ENCODE measurements around the gene LRIG2.
"Not testable (repeated sequence)": the region's sequence is repeated elsewhere in the genome, so short reads cannot be mapped to it uniquely, and the experiment has no call there.

LRIG2 gene

DNA sequence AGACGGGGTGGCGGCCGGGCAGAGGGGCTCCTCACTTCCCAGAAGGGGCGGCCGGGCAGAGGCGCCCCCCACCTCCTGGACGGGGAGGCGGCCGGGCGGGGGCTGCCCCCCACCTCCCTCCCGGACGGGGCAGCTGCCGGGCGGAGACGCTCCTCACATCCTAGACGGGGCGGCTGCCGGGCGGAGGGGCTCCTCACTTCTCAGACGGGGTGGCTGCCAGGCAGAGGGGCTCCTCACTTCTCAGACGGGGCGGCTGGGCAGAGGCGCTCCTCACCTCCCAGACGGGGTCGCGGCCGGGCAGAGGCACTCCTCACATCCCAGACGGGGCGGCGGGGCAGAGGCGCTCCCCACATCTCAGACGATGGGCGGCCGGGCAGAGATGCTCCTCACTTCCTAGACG is 9.5 kb upstream of the LRIG2 start:
- DNase-seq (ENCODE audit: low read depth), result not testable (repeated sequence)

DNA sequence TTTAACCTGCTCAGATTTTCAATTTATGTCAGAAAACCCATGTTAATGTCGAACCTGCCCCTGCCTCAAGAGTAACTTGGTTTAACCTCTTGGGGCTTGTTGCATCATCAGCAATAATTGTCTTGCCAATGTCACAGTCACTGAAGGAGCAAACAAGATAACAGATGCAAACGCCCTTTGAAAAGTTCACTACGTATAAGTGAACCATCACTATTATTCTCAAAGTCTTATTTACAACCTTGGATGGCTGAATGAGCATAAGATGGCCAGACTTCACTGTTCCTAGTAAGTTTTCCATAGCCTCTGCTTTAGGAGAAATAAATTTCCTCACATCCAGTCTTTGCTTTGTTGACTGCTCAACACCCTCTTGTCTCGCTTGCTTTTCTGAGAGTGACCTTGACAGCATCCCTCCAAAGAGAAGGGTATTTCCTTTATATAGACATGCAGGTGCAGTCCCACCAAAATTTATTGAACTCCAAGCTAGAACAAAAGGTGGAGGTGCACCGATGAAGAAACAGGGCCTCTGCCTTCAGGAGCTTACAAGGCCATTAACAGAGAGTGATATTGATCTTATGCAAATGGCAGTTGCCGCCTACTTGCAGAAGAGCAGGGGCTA is 749 bp upstream of the LRIG2 start:
- DNase-seq (ENCODE audit: low read depth), result no peak

DNA sequence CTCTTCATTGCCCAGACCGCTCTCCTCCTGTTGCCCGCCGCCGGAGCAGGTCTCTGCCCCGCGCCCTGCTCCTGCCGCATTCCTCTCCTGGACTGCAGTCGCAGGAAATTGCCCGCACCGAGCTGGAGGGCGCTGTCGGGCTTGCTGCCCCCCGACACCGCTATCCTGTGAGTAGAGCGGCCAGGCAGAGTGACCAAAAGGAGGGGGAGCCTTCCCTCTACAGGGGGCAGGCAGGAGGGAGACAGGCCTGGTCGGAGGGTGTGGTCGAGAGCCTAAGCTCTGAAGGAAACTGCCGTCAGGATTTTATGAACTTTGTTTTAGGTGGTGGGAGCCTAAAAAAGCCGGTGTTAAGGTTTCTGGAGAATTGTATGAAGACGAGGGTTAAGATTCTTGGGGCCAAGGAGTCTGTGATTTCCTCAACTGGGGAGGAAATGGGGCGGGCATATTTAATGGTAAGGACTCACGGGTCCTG is 517 bp downstream of the LRIG2 start:
- no peak for DNase-seq (ENCODE audit: low read depth)

DNA sequence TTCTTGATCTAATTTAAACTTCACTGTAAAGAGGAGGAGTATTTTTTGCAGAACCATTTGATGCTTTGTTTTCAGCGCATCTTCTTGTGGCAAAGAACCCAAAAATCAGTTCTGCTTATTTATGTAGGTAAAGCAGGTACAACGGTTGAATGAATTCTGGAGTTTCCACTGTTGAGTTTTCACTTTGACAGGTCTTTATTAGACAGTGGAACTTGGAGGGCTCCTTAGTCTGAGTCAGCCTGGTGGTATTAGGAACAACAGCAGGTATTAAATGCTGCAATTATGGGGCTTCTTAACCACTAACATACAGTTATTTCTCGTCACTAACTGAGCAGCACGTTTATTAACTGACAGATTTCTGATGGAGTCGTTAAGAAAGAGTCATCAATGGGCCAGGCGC is 1.2 kb downstream of the LRIG2 start:
- DNase-seq (ENCODE audit: low read depth), result no peak

DNA sequence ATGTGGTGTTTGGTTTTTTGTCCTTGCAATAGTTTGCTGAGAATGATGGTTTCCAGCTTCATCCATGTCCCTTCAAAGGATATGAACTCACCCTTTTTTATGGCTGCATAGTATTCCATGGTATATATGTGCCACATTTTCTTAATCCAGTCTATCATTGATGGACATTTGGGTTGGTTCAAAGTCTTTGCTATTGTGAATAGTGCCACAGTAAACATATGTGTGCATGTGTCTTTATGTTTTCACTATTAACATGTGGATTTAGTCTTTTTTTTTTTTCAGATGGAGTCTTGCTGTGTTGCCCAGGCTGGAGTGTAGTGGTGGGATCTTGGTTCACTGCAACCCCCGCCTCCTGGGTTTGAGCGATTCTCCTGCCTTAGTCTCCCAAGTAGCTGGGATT is 5.0 kb downstream of the LRIG2 start:
- not testable (repeated sequence) for DNase-seq (ENCODE audit: low read depth)

DNA sequence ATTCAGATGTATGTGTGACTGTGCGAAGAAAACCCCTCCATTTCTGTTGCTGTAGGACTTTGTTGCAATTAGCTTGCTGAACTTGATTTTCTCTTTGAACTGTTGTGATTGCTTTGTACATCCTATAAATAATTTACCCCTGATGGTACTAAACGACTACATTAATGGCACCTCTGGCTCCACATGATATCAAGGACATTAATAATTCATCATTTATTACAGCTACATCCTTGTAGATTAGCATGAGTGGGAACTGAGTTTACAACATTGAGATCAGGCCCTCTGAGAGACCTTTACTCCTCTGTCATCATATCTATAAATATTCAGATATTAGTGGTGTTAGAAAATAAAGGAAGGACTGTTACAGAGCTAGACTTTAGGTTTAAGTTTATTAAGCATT is 13.5 kb downstream of the LRIG2 start:
- no peak for DNase-seq (ENCODE audit: low read depth)

DNA sequence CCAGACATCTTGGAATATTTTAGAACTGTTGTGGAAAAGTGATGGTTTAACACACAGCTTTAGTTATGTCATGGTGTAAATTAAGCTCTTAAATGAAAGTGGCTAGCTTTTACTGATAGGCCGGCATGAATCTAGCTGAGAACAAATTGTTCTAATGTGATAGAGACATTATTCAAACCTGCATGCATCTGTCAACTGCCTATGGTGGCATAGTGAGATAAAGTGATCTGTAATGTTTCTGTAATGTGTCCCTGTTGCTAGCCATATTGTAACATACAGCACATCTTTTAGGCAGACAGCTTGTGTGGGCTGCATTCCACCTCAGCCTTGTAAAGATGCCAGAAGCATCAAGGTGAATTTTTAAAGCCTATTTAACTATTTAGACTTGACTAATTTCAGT is 16.0 kb downstream of the LRIG2 start:
- DNase-seq (ENCODE audit: low read depth), result no peak

DNA sequence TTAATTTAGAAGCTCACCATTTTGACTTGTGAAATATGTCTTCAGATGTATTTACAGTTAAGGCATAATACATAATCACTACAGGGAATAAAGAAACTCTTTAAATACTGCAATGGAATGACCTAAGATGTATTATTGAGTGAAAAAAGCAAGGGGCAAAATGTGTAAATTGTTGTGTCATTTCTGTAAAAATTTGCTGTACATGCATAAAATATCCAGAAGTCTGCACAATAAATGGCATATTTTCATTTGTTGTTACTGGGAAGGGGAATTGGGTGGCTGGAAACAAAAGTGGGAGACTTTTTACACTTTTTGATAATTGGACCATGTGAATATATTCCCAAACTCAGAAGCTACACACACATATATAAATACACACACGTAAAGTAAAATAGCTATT is 17.1 kb downstream of the LRIG2 start:
- no peak for DNase-seq (ENCODE audit: low read depth)

DNA sequence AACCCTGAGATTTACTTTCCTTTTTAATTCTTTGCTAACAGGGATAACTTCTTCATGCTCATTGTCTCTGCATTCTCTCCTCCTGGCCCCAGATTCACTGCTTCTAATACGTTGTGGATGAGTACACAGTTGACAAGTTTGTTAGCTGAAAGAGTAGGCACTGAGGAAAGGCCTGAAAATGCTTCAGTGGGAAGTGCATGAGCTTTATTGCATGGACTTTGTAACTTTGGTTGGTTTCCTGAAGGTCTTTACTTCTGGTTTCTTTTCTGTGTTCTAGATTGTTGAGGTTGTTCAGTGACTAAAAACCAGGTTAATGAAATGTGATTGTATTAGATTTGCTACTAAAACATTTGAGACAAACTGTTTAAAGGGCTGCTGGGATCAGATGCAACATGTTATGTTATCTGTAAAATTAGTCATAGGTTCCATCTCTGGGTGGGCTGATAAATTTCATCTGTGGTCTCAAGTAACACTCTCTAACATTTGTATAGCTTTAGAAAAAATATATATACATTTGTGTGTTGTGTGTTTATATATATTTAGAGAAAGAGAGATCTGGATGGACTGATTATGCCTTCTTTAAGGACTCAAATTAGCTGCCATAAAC is 19.1 kb downstream of the LRIG2 start:
- no peak for DNase-seq (ENCODE audit: low read depth)

DNA sequence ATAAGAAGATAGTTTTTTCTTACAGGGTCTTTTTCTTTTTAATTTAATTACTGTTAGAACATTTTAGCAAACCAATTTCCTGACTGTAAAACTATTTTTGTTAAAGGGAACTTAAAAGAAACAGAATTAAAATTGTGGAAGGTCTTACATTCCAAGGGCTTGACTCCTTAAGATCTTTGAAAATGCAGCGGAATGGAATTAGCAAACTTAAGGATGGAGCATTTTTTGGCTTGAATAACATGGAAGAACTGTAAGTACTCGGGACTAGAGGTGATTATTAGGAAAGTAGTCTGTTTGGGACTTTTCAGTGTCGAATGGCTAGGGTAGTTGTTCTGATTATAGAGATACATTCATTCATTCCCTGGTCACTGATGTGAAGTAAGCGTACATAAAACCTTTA is 21.5 kb downstream of the LRIG2 start:
- DNase-seq (ENCODE audit: low read depth), result no peak

DNA sequence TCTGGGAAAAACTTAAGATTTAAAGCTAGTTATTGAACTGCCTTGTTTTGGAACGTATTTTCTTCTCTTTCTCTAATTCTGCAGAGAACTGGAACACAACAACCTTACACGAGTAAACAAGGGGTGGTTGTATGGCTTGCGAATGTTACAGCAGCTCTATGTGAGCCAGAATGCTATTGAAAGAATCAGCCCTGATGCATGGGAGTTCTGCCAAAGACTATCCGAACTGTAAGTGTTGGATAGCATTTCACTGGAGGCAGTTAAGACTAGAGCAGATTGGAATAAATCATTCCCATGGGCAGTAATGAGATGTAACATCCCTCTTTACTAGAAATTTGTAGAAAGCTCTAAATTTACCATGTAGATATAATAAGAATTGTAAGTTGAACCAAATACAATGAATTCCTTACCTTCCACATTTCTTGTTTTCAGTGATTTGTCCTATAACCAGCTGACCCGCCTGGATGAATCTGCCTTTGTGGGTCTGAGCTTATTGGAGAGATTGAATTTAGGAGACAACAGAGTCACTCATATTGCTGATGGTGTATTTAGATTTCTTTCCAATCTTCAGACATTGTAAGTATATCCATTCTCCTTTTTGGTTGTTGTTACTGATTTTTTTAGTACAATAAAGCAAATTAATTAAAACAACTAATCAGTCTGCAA is 22.9 kb downstream of the LRIG2 start:
- DNase-seq (ENCODE audit: low read depth), result no peak

DNA sequence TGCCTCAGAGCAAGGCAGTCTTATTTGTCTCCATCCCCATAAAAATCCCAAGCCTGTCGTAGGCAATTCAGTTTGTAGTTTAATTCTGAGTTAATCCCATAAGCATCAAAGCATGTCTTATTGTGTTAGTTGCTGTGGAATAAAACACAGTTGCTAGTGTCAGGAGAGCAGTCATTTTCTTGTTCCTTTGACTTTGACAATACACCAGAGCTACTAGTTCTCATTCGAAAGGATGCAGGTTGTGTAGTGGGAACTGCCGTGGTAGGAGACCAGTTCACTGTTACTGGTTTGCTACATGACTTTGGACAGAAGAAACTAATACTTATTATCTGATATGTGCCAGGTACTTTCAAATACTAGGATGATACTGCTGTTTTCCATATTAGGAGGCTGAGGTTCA is 23.5 kb downstream of the LRIG2 start:
- no peak for DNase-seq (ENCODE audit: low read depth)

DNA sequence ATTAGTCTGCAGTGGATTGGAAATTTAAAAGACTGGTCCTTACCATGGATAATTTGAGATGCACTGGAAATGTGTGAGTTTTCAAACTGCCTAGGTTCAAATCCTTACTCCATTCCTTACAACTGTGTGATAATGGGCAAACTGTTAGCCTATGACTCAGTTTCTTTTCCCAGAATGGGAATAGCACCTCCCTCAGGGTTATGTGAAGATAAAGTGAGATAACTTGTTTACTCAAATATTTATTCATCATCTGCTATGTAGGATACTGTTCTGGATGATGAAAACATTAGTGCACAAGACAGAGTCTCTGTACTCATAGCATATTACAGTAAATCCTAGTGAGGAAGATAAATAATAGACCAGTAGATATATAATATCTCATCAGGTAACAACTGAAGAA is 28.6 kb downstream of the LRIG2 start:
- DNase-seq (ENCODE audit: low read depth), result no peak

DNA sequence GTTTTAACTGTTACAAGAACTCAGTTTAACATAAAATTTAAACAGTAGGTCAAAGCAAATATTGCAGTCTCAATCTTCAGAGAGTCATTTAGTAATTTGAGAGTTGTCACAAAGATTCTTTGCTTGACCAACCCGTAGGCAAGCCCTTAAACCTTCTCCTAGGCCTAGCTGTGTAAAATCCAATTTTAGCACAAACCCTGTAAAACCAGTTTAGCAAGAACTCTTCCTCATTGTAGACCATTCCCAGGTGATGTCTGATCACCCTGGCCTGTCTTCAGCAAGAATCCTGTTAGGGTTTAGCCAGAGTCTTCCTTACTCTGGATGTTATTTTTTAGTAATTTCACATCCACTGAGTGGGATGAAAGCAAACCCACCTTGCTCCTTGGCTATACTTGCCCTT is 30.1 kb downstream of the LRIG2 start:
- DNase-seq (ENCODE audit: low read depth), result no peak

DNA sequence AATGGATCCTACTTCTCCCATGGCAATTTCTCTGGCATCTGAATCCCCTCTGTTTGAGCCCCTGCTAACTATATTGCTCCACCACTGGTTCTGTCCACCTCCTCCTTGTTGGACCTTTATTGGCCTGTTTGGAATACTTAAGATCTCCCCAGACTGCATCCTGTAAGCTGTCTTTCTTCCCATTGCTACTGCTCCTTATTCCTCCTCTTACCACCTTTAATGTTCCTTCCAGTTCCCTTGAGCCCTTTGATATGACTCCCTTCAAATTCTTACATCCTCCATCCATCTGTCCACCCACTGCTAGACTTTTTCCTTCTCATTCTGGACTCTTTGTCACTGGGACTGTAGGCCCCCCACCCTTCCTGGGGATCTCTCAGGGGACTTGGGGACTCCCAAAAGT is 31.0 kb downstream of the LRIG2 start:
- DNase-seq (ENCODE audit: low read depth), result no peak

DNA sequence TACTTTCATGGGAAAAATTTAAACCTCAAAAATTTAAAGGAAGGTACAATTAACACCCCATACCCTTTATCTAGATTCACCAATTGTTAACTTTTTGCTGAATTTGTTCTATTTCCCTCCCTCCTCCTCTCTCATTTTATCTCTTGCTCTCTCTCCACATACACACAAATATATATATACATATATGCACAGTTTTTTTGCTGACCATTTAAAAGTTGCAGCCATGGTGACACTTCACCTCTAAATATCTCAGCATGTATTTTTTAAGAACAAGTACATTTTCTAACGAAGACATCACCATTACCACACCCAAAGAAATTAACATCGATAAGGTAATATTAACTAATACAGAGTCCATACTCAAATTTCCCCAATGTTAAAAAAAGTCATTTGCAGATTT is 33.9 kb downstream of the LRIG2 start:
- DNase-seq (ENCODE audit: low read depth), result no peak

DNA sequence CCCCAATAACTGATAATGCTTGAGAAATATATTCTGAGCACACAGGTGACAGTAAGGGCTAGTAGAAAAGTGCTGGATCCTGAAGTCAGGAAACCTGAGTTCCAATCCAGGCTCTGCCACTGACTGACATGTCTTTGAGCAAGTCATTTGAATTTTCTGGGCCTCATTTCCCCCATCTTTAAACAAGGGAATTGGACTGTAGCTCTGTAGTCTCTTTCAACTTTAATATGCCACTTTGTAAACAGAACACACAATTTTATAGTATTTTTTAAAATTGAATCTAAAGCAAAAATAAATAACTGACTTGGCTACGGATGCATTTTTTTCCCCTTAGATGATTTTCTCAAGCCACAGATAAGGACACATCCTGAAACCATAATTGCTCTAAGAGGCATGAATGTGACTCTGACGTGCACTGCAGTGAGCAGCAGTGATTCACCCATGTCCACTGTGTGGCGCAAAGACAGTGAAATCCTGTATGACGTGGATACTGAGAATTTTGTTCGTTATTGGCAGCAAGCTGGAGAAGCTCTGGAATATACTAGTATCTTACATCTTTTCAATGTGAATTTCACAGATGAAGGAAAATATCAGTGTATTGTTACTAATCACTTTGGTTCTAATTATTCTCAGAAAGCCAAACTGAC is 37.0 kb downstream of the LRIG2 start:
- no peak for DNase-seq (ENCODE audit: low read depth)

DNA sequence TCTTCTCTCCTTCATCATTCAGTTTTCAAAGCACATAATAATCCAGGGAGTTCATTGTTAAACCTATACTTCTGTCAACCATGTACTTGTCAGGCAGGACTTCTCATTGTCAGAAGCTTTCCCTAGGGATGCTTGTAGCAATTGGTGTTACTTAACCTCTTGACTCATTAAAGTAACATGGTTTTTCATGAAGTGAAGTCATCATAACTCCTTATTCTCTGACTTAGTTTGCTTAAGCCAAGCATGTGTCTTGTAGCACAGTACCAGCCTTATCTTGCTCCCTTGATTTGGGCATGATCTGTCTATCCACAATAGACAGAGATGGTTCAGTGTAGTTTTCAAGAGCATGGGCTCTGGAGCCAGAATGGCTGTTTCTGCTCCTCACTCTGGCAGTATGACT is 45.3 kb downstream of the LRIG2 start:
- DNase-seq (ENCODE audit: low read depth), result no peak

DNA sequence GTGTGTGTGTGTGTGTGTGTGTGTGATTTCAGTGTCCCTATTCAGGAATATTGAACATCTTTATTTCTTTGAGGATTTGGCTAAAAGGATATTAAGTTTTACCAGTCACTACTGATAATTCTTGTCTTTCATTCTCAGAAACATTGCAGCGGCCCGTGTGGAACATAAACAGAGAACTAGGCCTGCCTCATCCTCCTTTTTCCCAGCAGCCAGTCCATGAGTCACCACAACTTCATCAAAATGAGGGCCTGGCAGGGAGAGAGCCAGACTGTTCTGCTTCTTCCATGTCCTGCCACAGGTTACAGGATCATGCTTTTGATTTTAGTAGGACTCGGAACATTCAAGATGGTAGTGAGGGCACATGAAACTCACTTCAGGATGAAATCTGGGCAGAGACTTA is 50.7 kb downstream of the LRIG2 start:
- DNase-seq (ENCODE audit: low read depth), result no peak

DNA sequence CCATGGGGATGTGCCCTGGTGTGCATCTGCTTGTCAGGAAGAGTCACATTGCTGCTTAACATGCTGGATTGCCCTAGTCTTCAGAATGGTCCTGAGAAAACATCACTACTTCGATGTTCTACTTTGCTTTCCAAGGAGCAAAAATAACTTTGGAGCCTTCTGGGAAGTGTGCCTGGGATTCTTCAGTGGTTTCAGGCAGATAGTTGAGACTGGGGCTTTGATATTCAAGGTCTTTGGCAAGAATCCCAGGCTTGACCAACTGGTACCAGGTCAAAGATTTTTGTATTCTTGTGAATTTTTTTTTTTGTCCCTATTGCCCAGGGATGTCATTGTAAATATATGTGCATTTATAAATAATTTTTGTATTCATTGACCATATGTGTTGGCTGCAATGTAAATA is 51.4 kb downstream of the LRIG2 start:
- no peak for DNase-seq (ENCODE audit: low read depth)

DNA sequence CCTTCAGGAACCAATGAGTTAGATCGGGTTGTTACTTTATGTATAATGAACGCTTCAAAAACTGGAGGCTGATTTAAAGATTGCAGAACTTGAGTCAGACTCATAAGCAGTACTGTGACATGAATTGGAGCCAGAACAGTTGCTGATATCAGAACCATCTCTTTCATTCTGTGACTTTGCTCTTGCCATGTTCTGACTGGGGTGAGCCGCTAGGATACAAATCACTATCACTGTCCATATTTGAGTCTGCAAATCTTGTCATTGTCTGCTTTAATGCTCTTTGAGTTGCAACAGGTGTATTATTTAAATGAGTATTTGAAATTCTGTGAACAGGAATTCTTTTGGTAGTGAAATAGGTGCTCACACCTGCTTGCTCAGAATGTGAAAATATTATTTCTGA is 52.5 kb downstream of the LRIG2 start:
- no peak for DNase-seq (ENCODE audit: low read depth)

DNA sequence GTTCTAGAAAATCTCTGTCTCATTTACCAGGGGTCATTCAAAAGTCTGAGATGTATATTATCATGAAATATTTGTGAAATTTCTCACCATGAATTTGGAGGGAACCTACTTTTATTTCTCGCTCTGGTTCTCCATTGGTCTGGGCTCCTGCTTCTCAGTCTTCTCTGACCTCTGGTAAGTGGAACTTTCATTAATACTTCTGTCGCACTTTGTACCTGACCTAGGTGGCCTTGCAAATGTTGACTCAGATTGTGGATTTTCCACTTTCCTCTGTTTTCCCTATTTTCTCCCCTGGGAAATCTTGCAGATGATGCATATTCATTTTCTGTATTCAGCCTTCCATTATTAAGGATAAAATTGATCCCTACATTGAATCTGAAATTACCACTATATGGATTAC is 53.2 kb downstream of the LRIG2 start:
- no peak for DNase-seq (ENCODE audit: low read depth)

DNA sequence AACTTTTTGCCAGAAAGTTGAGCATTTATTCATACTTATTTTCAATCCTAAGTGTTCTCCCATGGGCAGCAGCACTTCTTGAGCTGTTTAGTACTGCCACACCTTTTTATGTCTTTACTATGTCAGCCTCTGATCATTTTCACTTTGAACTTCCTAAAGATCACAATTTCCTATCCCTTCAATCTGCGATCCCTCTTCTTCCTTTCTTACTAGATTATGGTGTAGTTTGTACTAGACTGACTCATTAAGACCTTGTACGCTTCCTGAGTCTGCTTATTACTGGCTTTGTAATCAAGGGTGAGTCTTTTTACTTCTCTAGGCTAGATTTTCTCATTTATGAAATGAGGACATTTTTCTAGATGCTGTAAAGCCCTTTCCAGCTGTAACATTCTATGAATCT is 55.1 kb downstream of the LRIG2 start:
- no peak for DNase-seq (ENCODE audit: low read depth)
